ENCODE measurements around the gene NUP153. TPM values are rescaled to one million over a fixed set of nuclear protein-coding genes. Genes with fewer than 3 reads are reported as not detected.
"Not testable (repeated sequence)": the region's sequence is repeated elsewhere in the genome, so short reads cannot be mapped to it uniquely, and the experiment has no call there.

NUP153 gene
- polyA plus RNA-seq (2013, experiment 1 of 2; ENCODE audit: insufficient read length), result 31.2 TPM
- polyA plus RNA-seq (2013, experiment 2 of 2; ENCODE audit: insufficient read length), result 29.9 TPM

- peak; percentile 99 for DNase-seq
These were observed at the start of gene NUP153 for GRCh38 chr6:17706580-17707370. Gene NUP153, minus strand, starts transcription at chr6:17706925. Its CDS starts 538 bp downstream, at chr6:17706387.

DNA sequence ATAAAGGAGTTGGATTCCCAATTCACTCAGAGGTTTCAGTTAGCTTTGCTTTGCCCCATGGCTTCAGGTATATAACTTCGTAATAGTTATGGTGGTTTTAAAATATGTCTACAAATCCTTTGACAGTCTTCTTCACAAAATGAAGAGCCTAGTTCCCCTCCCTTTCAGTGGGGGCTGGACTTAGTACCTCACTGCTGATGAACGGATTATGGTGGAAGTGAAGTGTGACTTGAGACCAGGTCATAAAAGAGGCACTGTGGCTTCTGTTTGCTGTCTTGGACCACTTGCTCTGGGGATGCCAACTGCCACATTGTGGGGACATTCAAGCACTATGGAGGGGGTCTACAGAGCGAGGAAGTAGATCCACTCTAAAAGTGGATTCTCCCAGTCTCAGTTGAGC, 47.5 kb upstream of the NUP153 start:
- DNase-seq, result no peak

GRCh38 chr6:17745324-17745723, 38.6 kb upstream of the NUP153 start:
- DNase-seq, result not testable (repeated sequence)

DNA sequence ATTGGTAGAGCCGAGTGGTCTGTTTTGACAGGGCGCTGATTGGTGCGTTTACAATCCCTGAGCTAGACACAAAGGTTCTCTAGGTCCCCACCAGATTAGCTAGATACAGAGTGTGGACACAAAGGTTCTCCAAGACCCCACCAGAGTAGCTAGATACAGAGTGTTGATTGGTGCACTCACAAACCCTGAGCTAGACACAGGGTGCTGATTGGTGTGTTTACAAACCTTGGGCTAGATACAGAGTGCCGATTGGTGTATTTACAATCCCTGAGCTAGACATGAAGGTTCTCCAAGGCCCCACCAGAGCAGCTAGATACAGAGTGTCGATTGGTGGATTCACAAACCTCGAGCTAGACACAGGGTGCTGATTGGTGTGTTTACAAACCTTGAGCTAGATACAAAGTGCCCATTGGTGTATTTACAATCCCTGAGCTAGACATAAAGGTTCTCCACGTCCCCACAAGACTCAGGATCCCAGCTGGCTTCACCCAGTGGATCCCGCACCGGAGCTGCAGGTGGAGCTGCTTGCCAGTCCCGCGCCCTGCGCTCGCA, 38.1 kb upstream of the NUP153 start:
- not testable (repeated sequence) for DNase-seq

GRCh38 chr6:17744019-17744756, 37.5 kb upstream of the NUP153 start:
- no peak for DNase-seq

DNA sequence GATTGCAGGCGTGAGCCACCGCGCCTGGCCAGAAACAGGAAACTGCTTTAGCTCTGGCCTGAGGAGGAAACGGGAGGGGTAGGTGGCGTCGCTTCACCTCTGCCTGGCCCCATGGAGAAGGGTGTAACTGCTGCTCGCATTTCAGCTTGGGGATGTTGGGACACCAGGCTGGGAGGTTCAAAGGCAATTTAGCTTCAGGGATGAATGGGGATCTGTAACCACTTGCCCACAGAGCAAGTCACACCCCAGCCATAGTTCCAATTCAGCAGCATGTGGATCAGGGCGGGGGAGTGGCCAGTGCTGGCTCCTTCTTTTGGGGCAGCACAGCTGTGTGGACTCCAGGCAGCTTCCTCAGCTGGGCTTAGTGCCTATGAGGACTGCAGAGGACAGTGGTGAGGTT, 34.8 kb upstream of the NUP153 start:
- DNase-seq, result no peak

- DNase-seq, result no peak
These were observed 34.0 kb upstream of the NUP153 start for GRCh38 chr6:17740559-17741220.

- DNase-seq, result no peak
These were observed 31.1 kb upstream of the NUP153 start for GRCh38 chr6:17737704-17738252.

DNA sequence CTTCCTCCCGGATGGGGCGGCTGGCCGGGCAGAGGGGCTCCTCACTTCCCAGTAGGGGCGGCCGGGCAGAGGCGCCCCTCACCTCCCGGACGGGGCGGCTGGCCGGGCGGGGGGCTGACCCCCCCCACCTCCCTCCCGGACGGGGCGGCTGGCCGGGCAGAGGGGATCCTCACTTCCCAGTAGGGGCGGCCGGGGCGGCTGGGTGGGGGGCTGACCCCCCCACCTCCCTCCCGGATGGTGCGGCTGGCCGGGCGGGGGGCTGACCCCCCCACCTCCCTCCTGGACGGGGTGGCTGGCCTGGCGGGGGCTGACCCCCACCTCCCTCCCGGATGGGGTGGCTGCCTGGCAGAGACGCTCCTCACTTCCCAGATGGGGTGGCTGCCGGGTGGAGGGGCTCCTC, 28.6 kb upstream of the NUP153 start:
- DNase-seq, result not testable (repeated sequence)

DNA sequence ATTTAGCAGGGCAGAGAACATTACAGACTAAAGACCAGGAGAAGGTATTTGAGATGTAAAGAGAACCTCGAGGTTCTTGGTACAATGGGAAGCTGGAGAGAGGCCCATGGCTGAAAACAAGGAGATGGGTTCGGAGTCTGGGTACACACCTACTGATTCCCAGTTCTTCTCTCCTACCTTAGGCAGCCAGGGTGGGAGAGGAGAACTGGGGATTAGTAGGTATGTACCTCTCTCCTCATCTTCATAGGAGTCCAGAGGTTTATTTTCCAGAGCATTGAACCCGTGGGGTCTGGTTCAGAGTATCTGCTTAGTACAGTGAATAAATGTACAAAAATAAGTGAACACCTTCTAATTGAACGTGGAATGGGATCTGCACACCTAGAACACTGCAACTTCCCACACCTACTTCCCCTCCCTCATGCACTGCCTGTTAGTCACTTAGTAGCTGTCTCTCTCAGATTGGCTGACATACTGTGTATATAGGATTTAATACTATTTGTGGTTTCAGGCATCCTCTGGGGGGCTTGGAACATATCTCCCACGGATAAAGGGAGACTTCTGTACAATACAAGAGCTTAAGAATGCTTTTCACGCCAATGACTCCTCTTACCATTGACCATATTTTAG, 23.5 kb upstream of the NUP153 start:
- DNase-seq, result no peak

DNA sequence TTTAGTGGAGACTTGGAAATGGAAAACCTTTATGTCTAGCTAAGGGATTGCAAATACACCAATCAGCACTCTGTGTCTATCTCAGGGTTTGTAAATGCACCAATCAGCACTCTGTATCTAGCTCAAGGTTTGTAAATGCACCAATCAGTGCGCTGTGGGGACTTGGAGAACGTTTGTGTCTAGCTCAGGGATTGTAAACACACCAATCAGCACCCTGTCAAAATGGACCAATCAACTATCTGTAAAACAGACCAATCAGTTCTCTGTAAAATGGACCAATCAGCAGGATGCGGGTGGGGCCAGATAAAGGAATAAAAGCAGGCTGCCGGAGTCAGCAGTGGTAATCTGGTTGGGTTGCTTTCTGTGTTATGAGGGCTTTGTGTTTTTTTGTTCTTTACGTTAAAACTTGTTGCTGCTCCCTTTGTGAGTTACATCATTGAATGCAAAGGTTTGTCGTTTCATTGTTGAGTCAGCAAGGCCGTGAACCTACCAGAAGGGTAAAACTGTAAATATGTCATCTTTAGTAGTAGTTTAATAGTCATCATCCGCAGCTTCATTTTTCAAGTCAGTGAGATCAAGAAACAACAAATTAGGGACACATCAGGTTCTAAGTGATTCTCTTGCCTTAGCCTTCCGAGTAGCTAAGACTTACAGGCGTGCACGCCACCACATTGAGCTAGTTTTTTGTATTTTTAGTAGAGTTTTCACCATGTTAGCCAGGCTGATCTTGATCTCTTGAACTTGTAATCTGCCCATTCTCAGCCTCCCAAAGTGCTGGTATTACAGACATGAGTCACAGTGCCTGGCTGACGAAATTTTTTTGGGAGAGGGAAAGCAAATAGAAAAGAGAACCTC, 22.7 kb upstream of the NUP153 start:
- peak; percentile 40 for DNase-seq

- no peak for DNase-seq
These were observed 22.0 kb upstream of the NUP153 start for GRCh38 chr6:17728551-17729222.

- DNase-seq, result peak; percentile 46
These were observed 18.4 kb upstream of the NUP153 start for GRCh38 chr6:17725083-17725482.

GRCh38 chr6:17724341-17724740, 17.6 kb upstream of the NUP153 start:
- no peak for DNase-seq

GRCh38 chr6:17721671-17722070, 14.9 kb upstream of the NUP153 start:
- DNase-seq, result no peak

DNA sequence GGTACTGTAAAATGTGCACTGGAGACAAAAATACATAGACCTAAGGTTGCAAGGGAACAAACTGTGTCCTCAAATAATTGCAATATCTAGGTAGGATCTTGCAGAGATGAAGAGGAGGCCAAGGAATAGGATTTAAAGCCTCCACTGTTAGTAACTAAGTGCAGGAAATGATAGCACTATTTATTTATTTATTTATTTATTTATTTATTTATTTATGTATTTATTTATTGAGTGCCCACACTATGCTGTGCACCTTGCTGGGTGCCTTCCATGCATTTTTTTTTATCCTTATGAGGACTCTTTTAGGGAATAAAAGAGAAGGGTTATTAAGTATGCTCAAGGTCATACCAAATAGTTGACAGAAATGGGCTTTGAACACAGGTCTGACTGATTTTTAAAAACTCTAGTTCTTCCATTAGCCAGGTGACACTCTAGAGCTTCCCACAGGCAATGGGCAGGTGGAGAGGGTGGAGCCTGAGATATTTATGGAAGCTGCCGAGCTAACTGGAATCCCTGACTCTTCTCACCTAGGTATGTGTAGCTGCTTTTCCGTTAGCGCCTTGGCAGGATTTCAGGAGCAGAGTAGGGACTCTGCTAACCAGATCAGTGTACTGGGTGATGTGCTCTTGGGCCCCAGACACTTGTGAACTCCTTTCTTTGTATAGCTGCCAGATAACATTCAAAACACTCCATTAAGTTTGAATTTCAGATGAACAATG, 12.8 kb upstream of the NUP153 start:
- DNase-seq, result no peak

DNA sequence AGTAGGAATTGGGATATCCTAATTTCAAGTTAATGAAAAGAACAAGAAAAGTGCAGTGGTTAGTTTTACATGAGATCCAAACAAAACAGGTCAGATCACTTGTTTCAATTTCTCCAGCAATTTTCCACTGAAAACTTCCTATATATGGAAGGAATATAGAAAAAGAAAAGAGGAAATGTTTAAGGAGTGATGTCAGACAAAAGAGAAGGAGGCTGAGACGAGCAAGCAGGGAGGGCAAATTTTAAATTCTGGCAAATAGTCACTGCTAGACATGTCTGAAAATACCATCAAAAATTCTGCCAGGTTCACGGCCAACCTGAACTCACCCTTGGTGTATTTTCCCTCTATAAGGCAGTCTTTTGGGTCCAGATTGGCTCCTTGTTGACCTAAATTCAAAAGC, 9.5 kb upstream of the NUP153 start:
- peak; percentile 39 for DNase-seq

DNA sequence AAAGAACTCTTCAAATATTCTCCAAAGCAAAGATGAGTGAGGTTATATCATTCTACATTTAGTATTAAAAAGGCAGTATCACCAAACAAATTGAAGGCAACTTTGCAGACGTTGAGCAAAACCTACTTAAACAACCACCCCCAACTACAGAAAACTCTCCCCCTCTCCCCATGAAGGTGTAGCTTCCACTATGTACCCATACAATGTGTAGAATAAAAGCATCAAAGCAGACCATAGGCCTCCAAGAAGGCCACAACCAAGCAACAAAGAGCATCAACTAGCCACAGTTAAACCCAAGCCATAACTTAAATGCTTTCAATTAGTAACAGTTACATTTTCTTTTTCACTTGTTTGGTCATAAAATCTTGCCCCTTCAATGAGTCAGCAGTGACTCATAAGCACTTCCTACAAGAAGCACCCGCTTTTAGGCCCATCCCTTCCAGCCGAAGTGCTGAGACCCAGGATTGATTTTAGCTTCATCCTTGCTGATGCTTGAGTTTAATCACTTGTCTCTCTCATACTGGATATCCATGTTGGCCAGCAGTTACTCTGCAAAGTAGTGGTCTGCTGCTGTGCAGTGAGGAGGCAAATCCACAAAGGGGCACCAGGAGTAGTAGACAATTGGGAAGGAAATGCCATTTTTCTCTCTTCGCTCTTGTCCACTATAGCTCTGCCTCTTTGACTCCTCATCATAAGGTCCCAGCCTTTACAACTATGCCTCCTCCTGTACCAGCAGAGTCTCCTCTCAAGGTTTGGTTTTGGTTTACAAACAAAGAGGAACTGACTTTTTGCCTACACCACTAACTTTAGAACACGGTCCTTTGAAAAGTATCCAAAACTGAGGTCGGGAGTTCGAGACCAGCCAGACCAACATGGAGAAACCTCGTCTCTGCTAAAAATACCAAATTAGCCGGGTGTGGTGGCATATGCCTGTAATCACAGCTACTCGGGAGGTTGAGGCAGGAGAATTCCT, 8.4 kb upstream of the NUP153 start:
- peak; percentile 96 for DNase-seq

DNA sequence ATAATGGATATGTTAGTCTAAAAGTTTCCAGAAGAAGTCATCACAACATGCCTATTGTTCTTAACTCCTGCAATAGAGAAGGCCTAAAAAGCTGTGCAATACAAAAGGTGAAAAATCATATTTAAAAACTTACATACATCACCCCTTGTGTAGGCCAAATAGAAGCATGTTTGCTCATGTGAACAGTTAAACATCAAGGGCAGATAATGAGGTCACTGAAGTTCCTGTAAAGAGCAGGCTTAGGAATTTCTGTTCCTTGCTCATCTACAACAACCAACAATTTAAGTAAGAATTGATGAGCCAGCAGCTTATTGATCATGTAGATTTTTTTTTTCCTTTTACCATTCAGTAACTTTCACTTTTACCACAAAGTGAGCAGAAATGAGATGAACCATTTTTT, 7.5 kb upstream of the NUP153 start:
- DNase-seq, result peak; percentile 28
